K562 (cell line): ENCODE results near the gene PHOSPHO1. TPM values are rescaled to one million over a fixed set of nuclear protein-coding genes. Genes with fewer than 3 reads are reported as not detected.

Source experiments
- ATAC-seq: fragments of 200-7000 bp; cut with Tn5 transposase; 3 replicates; pipeline ENCODE4 v1.9.1; 2020; ENCODE audit warnings: moderate library complexity
- BruUV-seq: library from RNA; stranded (reverse); fragments of 400-500 nt; replicated peaks from 2 replicates; lab custom pipeline; 2021; lab: Mats Ljungman, UMichigan
- CTCF ChIA-PET: fragments of 300-600 bp; formaldehyde crosslinking; extraction: SDS; loops from one replicate; lab custom pipeline; 2021; ENCODE audit warnings: low intra/inter-chr PET ratio; lab: Yijun Ruan, JAX
- POLR2A ChIA-PET: fragments of 300-600, 350-650 bp; sonication (Branson Sonifier 250); formaldehyde crosslinking; extraction: SDS; loops from one replicate; lab custom pipeline; 2021; ENCODE audit warnings: antibody characterized with exemption, inconsistent platforms; lab: Yijun Ruan, JAX
- DNase-seq, 4 experiments: peaks; one replicate each; pipeline versions ENCODE4 v3.0.0 to v3.0.0-alpha.2; 2011 to 2018; ENCODE audit warnings: low spot score in 3 of 4, mixed read lengths in 3 of 4; ENCODE audit errors: extremely low read depth in 1 of 4
- FAIRE-seq: peaks from 2 replicates; lab custom pipeline; 2011; peaks lifted over from hg19 to GRCh38; lab: Jason Lieb, UNC
- H2AFZ ChIP-seq: 2 replicates; pipeline ENCODE4 v1.6.0; 2011; ENCODE audit warnings: low read depth, low read length, control low read depth, inconsistent platforms
- H3K27ac ChIP-seq: fragments of 200-600 bp; 3 replicates; pipeline ENCODE4 v1.8.0; 2011; ENCODE audit warnings: low read depth, mild to moderate bottlenecking, control low read depth, inconsistent platforms, low read length, moderate library complexity, mixed read lengths; ENCODE audit errors: extremely low read depth
- H3K27me3 ChIP-seq, 2 experiments: fragments of 300-600 bp in 1 of 2; 2 replicates in 1 of 2; 3 replicates in 1 of 2; pipeline versions ENCODE4 v1.6.0 to v1.8.0; 2011; ENCODE audit warnings: inconsistent platforms in 2 of 2, low read length in 2 of 2, mild to moderate bottlenecking in 1 of 2, mixed read lengths in 1 of 2, moderate library complexity in 1 of 2; ENCODE audit not compliant: control insufficient read depth in 2 of 2, insufficient read depth in 2 of 2
- H3K36me3 ChIP-seq: fragments of 300-600 bp; 3 replicates; pipeline ENCODE4 v1.8.0; 2011; ENCODE audit warnings: mild to moderate bottlenecking, low read length, inconsistent platforms; ENCODE audit not compliant: control insufficient read depth, insufficient read depth
- H3K4me1 ChIP-seq, 2 experiments: fragments of 200-600 bp in 1 of 2; replicated peaks in 1 of 2; 2 replicates in 1 of 2; 3 replicates in 1 of 2; pipeline versions ENCODE4 v1.5.1 to v1.8.0; 2011; ENCODE audit warnings: inconsistent platforms in 2 of 2, low read length in 2 of 2, mild to moderate bottlenecking in 1 of 2, mixed read lengths in 1 of 2, moderate library complexity in 1 of 2; ENCODE audit not compliant: control insufficient read depth in 2 of 2, insufficient read depth in 2 of 2
- H3K4me2 ChIP-seq: 2 replicates; pipeline ENCODE4 v1.6.1; 2011; ENCODE audit warnings: low read length, control low read depth, inconsistent platforms, mixed read lengths; ENCODE audit not compliant: insufficient read depth
- H3K4me3 ChIP-seq: fragments of 200-600 bp; sonication (generic), shearing (Covaris generic); 2 replicates; pipeline ENCODE4 v1.5.1; 2016; ENCODE audit warnings: control low read depth, inconsistent platforms
- H3K79me2 ChIP-seq: fragments of 200-600 bp; 3 replicates; pipeline ENCODE4 v1.8.0; 2011; ENCODE audit warnings: low read length, inconsistent platforms; ENCODE audit not compliant: control insufficient read depth, insufficient read depth
- H3K9ac ChIP-seq, 2 experiments: 2 replicates each; pipeline versions ENCODE4 v1.6.0 to v1.6.1; 2011; ENCODE audit warnings: low read depth in 2 of 2, low read length in 2 of 2, control low read depth in 1 of 2, inconsistent platforms in 1 of 2, mild to moderate bottlenecking in 1 of 2, mixed read lengths in 1 of 2; ENCODE audit not compliant: insufficient read depth in 1 of 2
- H3K9me1 ChIP-seq: one replicate; pipeline ENCODE4 v1.6.0; 2011; ENCODE audit warnings: inconsistent platforms, mild to moderate bottlenecking, low read length, moderate library complexity; ENCODE audit not compliant: control insufficient read depth, insufficient read depth
- H3K9me3 ChIP-seq: replicated peaks from 2 replicates; pipeline ENCODE4 v1.5.1; 2011; ENCODE audit warnings: low read depth, low read length, inconsistent platforms; ENCODE audit not compliant: control insufficient read depth, insufficient read depth
- H4K20me1 ChIP-seq: replicated peaks from 2 replicates; pipeline ENCODE4 v1.6.1; 2011; ENCODE audit warnings: low read length, inconsistent platforms, mixed read lengths; ENCODE audit not compliant: control insufficient read depth, insufficient read depth
- ARID1B ChIP-seq: fragments of 450-650 bp; IDR thresholded peaks from 2 replicates; pipeline ENCODE4 v1.6.1; 2016; ENCODE audit warnings: antibody characterized with exemption, mild to moderate bottlenecking, inconsistent platforms
- ATF1 ChIP-seq, 2 experiments: fragments of 450-650 bp in 1 of 2; IDR thresholded peaks; 2 replicates each; pipeline ENCODE4 v1.6.1; 2016; ENCODE audit warnings: missing compliant biosample characterization in 1 of 2, missing genetic modification characterization in 1 of 2
- CREB1 ChIP-seq, 2 experiments: sonication (generic) in 1 of 2; formaldehyde crosslinking in 1 of 2; IDR thresholded peaks; 2 replicates each; pipeline versions ENCODE4 v1.6.1 to v1.8.0; 2012 to 2022; ENCODE audit warnings: inconsistent platforms in 1 of 2, mild to moderate bottlenecking in 1 of 2, missing genetic modification reagents in 1 of 2, moderate library complexity in 1 of 2
- DPF2 ChIP-seq: fragments of 450-650 bp; IDR thresholded peaks from 2 replicates; pipeline ENCODE4 v1.6.1; 2016
- MCM5 ChIP-seq: fragments of 450-650 bp; IDR thresholded peaks from 2 replicates; pipeline ENCODE4 v1.6.1; 2016; ENCODE audit warnings: low read depth
- NBN ChIP-seq: fragments of 450-650 bp; IDR thresholded peaks from 2 replicates; pipeline ENCODE4 v1.6.1; 2016; ENCODE audit warnings: low read depth, mild to moderate bottlenecking
- PHF20 ChIP-seq: fragments of 450-650 bp; IDR thresholded peaks from 2 replicates; pipeline ENCODE4 v1.6.1; 2018; ENCODE audit not compliant: partially characterized antibody
- U2AF2 ChIP-seq: fragments of 200-400 bp; formaldehyde crosslinking; optimal IDR thresholded peaks from 2 replicates; pipeline ENCODE3; 2017; ENCODE audit warnings: low read depth, mild to moderate bottlenecking, low read length
- WGBS: fragments of 100-300 bp; shearing (Covaris generic); methylation state at CpG from one replicate; pipeline ENCODE4 v1.1.6; 2016; ENCODE audit warnings: low coverage, mixed read lengths; ENCODE audit not compliant: insufficient coverage; ENCODE audit errors: missing lambda C conversion rate; 5-methylcytosine and 5-hydroxymethylcytosine counted together
- in situ Hi-C: fragments of 300-500 bp; cut with MboI; formaldehyde crosslinking; loops from 4 replicates; pipeline ENCODE4 v1.15.0; 2018; ENCODE audit warnings: inconsistent platforms, mixed read lengths
- intact Hi-C: fragments of 100-400 bp; cut with micrococcal nuclease; formaldehyde crosslinking; loops from 2 replicates; pipeline ENCODE4 v1.14.2; 2022
- polyA plus RNA-seq, 8 experiments: library from polyadenylated mRNA; depleted of rRNA in 4 of 8; stranded (reverse) in 5 of 8; unstranded in 3 of 8; fragments of >200 nt; fragmentation: Nextera tagmentation in 2 of 8; fragmentation: Illumina TruSeq in 1 of 8; extraction: Ambion mirVana in 2 of 8; extraction: Trizol in 1 of 8; gene quantifications; 2 replicates each; pipeline versions ENCODE4 v1.2.1 to v1.2.3, GENCODE V29; 2011 to 2014; ENCODE audit warnings: inconsistent platforms in 1 of 8, missing spikeins in 1 of 8
- total RNA-seq, 7 experiments: library from RNA; depleted of rRNA in 6 of 7; stranded (reverse); fragments of >200 nt in 6 of 7; fragmentation: Illumina TruSeq in 2 of 7; extraction: Trizol in 2 of 7; gene quantifications; 2 replicates each; pipeline versions ENCODE4 v1.2.1 to v1.2.3, GENCODE V29; 2011 to 2021; ENCODE audit warnings: low replicate concordance in 1 of 7
- TF ChIP-seq, protein P1 (sequence below): fragments of 250-450 bp; sonication (Bioruptor Pico); IDR thresholded peaks from 2 replicates; pipeline ENCODE4 v1.9.0; 2021; ENCODE audit warnings: mild to moderate bottlenecking

Gene PHOSPHO1
- total and polyA plus RNA-seq, 9 of the 15 experiments (the other 6 are each of a cell fraction or from before 2014, with no cell fraction given): 0.06 to 0.07 TPM; not detected in 7

- CTCF ChIA-PET: interaction anchor here (0.6 to 1.3 kb wide), 3 partner anchors 68 to 333 kb away, joined by 3 to 4 read pairs (median 4); no protein-coding TSS in a partner anchor
- intact Hi-C loops (loop anchor here (5.0 kb wide), 1 partner anchor 69 kb away; no protein-coding TSS in a partner anchor), in situ Hi-C loops (no loop called here)
- ATAC-seq (no peak), FAIRE-seq (no peak), DNase-seq (no peak)
- Histone ChIP-seq H3K4me2 (no peak overlapping the region; the same call in 1 of the 2 replicates), H3K9me1 (no peaks in the 10 kb centered on the region), H3K4me1 (peaks cover 1 to 29% of the 10 kb centered on the region in 2 experiments), H2AFZ (no peak overlapping the region), H3K9me3 (no peaks in the 10 kb centered on the region; the same call in 1 of the 2 replicates), H4K20me1 (no peaks in the 10 kb centered on the region), H3K27ac (no peak overlapping the region), H3K27me3 (peaks cover 0 to 56% of the 10 kb centered on the region in 2 experiments; a peak in 3 of 5 replicates), H3K36me3 (no peaks in the 10 kb centered on the region), H3K79me2 (no peaks in the 10 kb centered on the region), H3K9ac (no peak overlapping the region), H3K4me3 (no peak overlapping the region)
- WGBS: 4% methylated on average over 9 of the region's 9 CpGs
- POLR2A ChIA-PET: interaction anchor here (1.2 kb wide), 1 partner anchor 31 kb away, joined by 3 read pairs; no protein-coding TSS in a partner anchor
- TF ChIP-seq NBN: no peak
- no TSS peak for BruUV-seq
Measured at GRCh38 chr17:49223168-49223516, 7.4 kb downstream of the PHOSPHO1 start.

- H3K9me3 ChIP-seq: no peaks in the 10 kb centered on the region
- H3K9ac ChIP-seq: no peak overlapping the region
- peaks cover 6 to 37% of the 10 kb centered on the region in 2 experiments; a peak in 4 of 5 replicates for H3K4me1 ChIP-seq
- TF ChIP-seq ATF1 (CRISPR knock-in tag; IDR thresholded peaks at IDR 0.05) (no peak), ATF1 (tag; IDR thresholded peaks at IDR 0.05) (no peak), DPF2 (no peak), PHF20 (no peak), U2AF2 (no peak), ARID1B (no peak), CREB1 (IDR thresholded peaks at IDR 0.05) (no peak), CREB1 (CRISPR knock-in tag; IDR thresholded peaks at IDR 0.05) (no peak), MCM5 (no peak)
- TF ChIP-seq, protein P1, sequence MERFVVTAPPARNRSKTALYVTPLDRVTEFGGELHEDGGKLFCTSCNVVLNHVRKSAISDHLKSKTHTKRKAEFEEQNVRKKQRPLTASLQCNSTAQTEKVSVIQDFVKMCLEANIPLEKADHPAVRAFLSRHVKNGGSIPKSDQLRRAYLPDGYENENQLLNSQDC (CRISPR knock-in tag): no peak
- TF ChIP-seq, all 486 proteins: peak for 0
- no TSS peak for BruUV-seq
- Histone ChIP-seq H3K4me2 (no peak overlapping the region), H3K36me3 (no peaks in the 10 kb centered on the region), H2AFZ (no peak overlapping the region), H3K27me3 (peaks cover 1 to 56% of the 10 kb centered on the region in 2 experiments; a peak in 3 of 5 replicates), H3K27ac (no peak overlapping the region), H3K9me1 (no peaks in the 10 kb centered on the region), H3K79me2 (no peaks in the 10 kb centered on the region), H3K4me3 (no peak overlapping the region), H4K20me1 (no peaks in the 10 kb centered on the region)
- CTCF ChIA-PET: interaction anchor here (0.6 kb wide), 1 partner anchor 95 kb away, joined by 5 read pairs; no protein-coding TSS in a partner anchor
- ATAC-seq: no peak
- WGBS: 7% methylated on average over 8 of the region's 15 CpGs
- in situ Hi-C loops: no loop called here
- no peak for FAIRE-seq
- peak in 2 of 4 experiments; percentile 24 to 30 for DNase-seq
- POLR2A ChIA-PET: interaction anchor here (0.7 kb wide), 1 partner anchor 488 kb away, joined by 3 read pairs; the partner anchor contains the start of gene SLC35B1
- intact Hi-C loops: loop anchor here (5.0 kb wide), 1 partner anchor 72 kb away; no protein-coding TSS in a partner anchor
Measured at GRCh38 chr17:49219987-49220386, 10.6 kb downstream of the PHOSPHO1 start.
